MM.1S (cell line): Measurements from ENCODE around the gene UBE2J2.

Experiments used
- CTCF ChIP-seq: fragments of 300-600 bp; sonication (generic); IDR thresholded peaks from 2 replicates; pipeline ENCODE4 v1.5.1; 2016; ENCODE audit warnings: antibody characterized with exemption, low read length, mixed read lengths
- EZH2phosphoT487 ChIP-seq: fragments of 300-600 bp; sonication (generic); IDR thresholded peaks from 2 replicates; pipeline ENCODE4 v1.6.1; 2018; ENCODE audit warnings: antibody characterized with exemption, low read length

- TF ChIP-seq CTCF: no peak
- no peak for TF ChIP-seq EZH2phosphoT487
These were observed 67.2 kb downstream of the UBE2J2 start, which contains the start of gene TNFRSF18 for GRCh38 chr1:1206376-1206965.
